DND-41 (cell line): ENCODE measurements around the gene CYP4F22.

Experiments used
- CTCF ChIP-seq: IDR thresholded peaks from 2 replicates; pipeline ENCODE4 v1.5.1; 2012; ENCODE audit warnings: borderline replicate concordance, low read length, moderate library complexity, mild to moderate bottlenecking; ENCODE audit not compliant: poor library complexity, severe bottlenecking; ENCODE audit errors: extremely low read depth
- EZH2 ChIP-seq: IDR thresholded peaks from 3 replicates; pipeline ENCODE4 v1.6.1; 2012; ENCODE audit warnings: borderline replicate concordance, low read depth, mild to moderate bottlenecking, moderate library complexity, low read length, inconsistent platforms; ENCODE audit not compliant: severe bottlenecking

- TF ChIP-seq CTCF (no peak), EZH2 (no peak)
Measured at GRCh38 chr19:15467734-15468214, 40.6 kb upstream of the CYP4F22 start.
